Measurements from ENCODE around the gene CLIC3. TPM values are rescaled to one million over a fixed set of nuclear protein-coding genes. Genes with fewer than 3 reads are reported as not detected.

Gene CLIC3
- total RNA-seq, 3 donors from 2014 or later (not counting 1 experiment from before 2014, with no cell fraction given): 144 to 286 (median 161) TPM

DNA sequence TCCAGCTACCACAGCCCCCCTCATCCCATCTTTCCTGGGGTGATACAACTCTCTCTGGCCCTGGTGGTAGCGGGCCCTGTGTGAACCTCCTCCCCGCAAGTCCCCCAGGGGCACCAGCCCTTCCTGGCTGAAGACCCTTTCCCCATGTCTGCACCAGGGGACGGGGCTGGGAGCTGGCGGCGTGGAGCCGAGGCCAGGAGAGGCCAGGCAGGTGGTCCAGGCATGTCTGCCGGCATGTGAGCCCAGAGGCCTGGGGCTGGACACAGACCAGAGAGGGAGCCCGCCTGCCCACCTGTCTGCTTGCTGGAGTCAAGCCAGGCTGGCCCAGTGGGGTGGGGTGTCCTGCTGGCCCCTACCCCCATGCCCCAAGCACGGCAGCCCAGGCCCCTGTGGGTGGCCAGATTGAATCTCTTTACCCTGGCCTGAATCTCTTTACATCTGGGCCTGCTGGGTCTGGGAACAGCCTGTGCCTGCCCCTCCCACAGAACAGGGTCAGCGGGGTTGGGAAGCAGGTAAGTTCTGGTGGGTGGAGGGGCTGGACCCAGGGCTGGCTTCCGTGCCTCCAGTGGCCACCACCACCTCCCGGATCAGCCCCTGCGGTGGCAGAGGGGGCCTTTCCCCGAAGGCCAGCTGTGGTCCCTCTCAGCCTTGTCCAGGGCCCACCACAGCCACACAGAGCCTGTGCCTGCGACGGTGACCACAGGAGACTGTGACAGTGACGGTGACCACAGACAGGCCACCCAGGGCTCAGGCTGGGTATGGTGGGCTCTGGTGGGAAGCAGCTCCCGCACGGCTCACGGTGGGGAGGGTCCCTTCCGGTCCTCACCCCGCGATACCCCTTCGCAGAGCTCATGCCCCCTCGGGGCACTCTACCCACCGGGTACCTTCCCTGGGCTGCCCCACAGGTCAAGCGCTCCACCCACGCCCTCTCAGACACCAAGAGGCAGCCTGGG is 37.2 kb downstream of the CLIC3 start:
- H3K4me3 ChIP-seq (ENCODE audit: low read length): no peak overlapping the region
- no peaks in the 10 kb centered on the region for H3K9me3 ChIP-seq (ENCODE audit: control insufficient read depth, insufficient read depth, low read length)
- H3K27ac ChIP-seq (ENCODE audit: low read length): peak overlapping the region; percentile 90
- DNase-seq: no peak
- H3K27me3 ChIP-seq (ENCODE audit: control insufficient read depth, insufficient read depth, low read length): no peaks in the 10 kb centered on the region
- TF ChIP-seq, protein P1, sequence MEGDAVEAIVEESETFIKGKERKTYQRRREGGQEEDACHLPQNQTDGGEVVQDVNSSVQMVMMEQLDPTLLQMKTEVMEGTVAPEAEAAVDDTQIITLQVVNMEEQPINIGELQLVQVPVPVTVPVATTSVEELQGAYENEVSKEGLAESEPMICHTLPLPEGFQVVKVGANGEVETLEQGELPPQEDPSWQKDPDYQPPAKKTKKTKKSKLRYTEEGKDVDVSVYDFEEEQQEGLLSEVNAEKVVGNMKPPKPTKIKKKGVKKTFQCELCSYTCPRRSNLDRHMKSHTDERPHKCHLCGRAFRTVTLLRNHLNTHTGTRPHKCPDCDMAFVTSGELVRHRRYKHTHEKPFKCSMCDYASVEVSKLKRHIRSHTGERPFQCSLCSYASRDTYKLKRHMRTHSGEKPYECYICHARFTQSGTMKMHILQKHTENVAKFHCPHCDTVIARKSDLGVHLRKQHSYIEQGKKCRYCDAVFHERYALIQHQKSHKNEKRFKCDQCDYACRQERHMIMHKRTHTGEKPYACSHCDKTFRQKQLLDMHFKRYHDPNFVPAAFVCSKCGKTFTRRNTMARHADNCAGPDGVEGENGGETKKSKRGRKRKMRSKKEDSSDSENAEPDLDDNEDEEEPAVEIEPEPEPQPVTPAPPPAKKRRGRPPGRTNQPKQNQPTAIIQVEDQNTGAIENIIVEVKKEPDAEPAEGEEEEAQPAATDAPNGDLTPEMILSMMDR (IDR thresholded peaks at IDR 0.05): no peak
- 53% methylated on average over 28 of the region's 28 CpGs for WGBS (ENCODE audit: insufficient coverage)
- Mint-ChIP-seq H3K27ac (peak overlapping the region; percentile 85 to 87), H3K36me3 (no peaks in the 10 kb centered on the region), H3K4me3 (peak overlapping the region; percentile 9), H3K9me3 (peaks cover 4 to 5% of the 10 kb centered on the region in 2 donors), H3K27me3 (ENCODE audit: low read depth in 2 of 2) (no peaks in the 10 kb centered on the region), H3K4me1 (peaks cover 22 to 81% of the 10 kb centered on the region in 2 donors)
- ATAC-seq: peak in 1 of 3 donors; percentile 19
- intact Hi-C loops (cut with micrococcal nuclease): no loop called here
- H3K36me3 ChIP-seq (ENCODE audit: control insufficient read depth, insufficient read depth, low read length): no peaks in the 10 kb centered on the region
- H3K4me1 ChIP-seq (ENCODE audit: control insufficient read depth, insufficient read depth, low read length): peaks cover 73% of the 10 kb centered on the region

DNA sequence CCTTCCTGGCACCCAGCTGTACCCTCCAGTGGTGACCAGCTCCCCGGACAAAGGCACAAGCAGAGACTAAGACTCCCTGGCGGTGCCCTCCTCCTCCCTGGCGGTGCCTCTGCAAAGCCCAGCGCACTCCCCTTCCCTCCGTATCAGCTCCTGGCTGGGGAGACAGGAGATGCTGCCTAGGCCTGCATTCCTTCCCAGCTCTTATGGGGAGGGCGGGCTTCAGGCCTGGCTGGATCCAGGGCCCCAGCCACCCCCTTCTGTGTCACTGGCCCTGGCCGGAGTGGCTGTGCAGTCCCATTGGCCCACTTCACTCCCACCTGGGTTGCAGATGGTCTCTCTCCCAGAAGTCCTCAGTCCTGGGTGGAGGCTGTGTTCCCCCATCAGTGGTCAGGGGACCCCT is 37.9 kb downstream of the CLIC3 start:
- TF ChIP-seq, protein P1 (IDR thresholded peaks at IDR 0.05): no peak
- WGBS (ENCODE audit: insufficient coverage): 97% methylated on average over 7 of the region's 7 CpGs

DNA sequence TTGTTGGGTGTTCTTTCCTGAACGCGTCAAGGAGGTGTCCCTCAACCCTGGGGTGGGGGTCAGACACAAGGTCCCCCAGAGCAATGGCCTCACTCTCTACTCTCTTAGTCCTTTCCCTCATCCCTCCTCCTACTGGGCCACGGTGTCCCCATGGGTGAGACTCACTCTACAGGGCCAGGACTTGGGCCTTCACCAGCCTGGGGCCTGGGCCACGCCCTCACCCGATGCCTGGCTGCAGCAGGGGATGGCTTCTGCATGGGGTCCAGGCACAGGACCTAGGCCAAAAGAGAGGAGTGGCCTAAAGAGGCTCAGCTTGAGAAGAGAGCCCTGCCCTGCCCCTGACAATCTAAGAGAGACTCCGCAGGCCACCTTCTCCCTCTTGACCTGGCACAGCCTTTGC is 38.5 kb downstream of the CLIC3 start:
- Mint-ChIP-seq H3K4me1 (peaks cover 17 to 74% of the 10 kb centered on the region in 2 donors), H3K36me3 (no peaks in the 10 kb centered on the region), H3K4me3 (no peak overlapping the region), H3K27ac (peak overlapping the region; percentile 85 to 87), H3K27me3 (ENCODE audit: low read depth in 2 of 2) (no peaks in the 10 kb centered on the region), H3K9me3 (peaks cover 4 to 5% of the 10 kb centered on the region in 2 donors)
- DNase-seq (no peak), ATAC-seq (no peak)
- intact Hi-C loops (cut with micrococcal nuclease): no loop called here
- Histone ChIP-seq H3K27me3 (ENCODE audit: control insufficient read depth, insufficient read depth, low read length) (no peaks in the 10 kb centered on the region), H3K4me3 (ENCODE audit: low read length) (no peak overlapping the region), H3K36me3 (ENCODE audit: control insufficient read depth, insufficient read depth, low read length) (no peaks in the 10 kb centered on the region), H3K27ac (ENCODE audit: low read length) (peak overlapping the region; percentile 90), H3K4me1 (ENCODE audit: control insufficient read depth, insufficient read depth, low read length) (peaks cover 60% of the 10 kb centered on the region), H3K9me3 (ENCODE audit: control insufficient read depth, insufficient read depth, low read length) (no peaks in the 10 kb centered on the region)
- TF ChIP-seq, protein P1 (IDR thresholded peaks at IDR 0.05): no peak
- WGBS (ENCODE audit: insufficient coverage): 93% methylated on average over 6 of the region's 6 CpGs

More for the DNA sequence above, 37.9 kb downstream of the CLIC3 start:
- H3K27me3 Mint-ChIP-seq (ENCODE audit: low read depth in 2 of 2): no peaks in the 10 kb centered on the region
- H3K4me1 Mint-ChIP-seq: peaks cover 22 to 80% of the 10 kb centered on the region in 2 donors
- Histone ChIP-seq H3K36me3 (ENCODE audit: control insufficient read depth, insufficient read depth, low read length) (no peaks in the 10 kb centered on the region), H3K4me1 (ENCODE audit: control insufficient read depth, insufficient read depth, low read length) (peaks cover 66% of the 10 kb centered on the region), H3K27ac (ENCODE audit: low read length) (peak overlapping the region; percentile 90), H3K9me3 (ENCODE audit: control insufficient read depth, insufficient read depth, low read length) (no peaks in the 10 kb centered on the region), H3K4me3 (ENCODE audit: low read length) (no peak overlapping the region), H3K27me3 (ENCODE audit: control insufficient read depth, insufficient read depth, low read length) (no peaks in the 10 kb centered on the region)
- H3K36me3 Mint-ChIP-seq: no peaks in the 10 kb centered on the region
- H3K4me3 Mint-ChIP-seq: no peak overlapping the region
- ATAC-seq: no peak
- peaks cover 4 to 5% of the 10 kb centered on the region in 2 donors for H3K9me3 Mint-ChIP-seq
- peak overlapping the region; percentile 85 to 87 for H3K27ac Mint-ChIP-seq
- no peak for DNase-seq
- intact Hi-C loops (cut with micrococcal nuclease): no loop called here
